MM.1S (cell line): ENCODE measurements around the gene CD1D.

Source experiments
- DNase-seq: peaks from one replicate; pipeline ENCODE4 v3.0.0-alpha.2; 2015
- H2AFZ ChIP-seq: fragments of 300-600 bp; sonication (generic); 2 replicates; pipeline ENCODE4 v1.6.0; 2016; ENCODE audit warnings: antibody characterized with exemption, low read length
- H3F3A ChIP-seq: fragments of 300-600 bp; sonication (generic); 2 replicates; pipeline ENCODE4 v1.6.1; 2016; ENCODE audit warnings: mild to moderate bottlenecking, antibody characterized with exemption, low read length, moderate library complexity, mixed read lengths; ENCODE audit not compliant: insufficient read depth
- H3K27ac ChIP-seq: fragments of 300-600 bp; sonication (generic); 2 replicates; pipeline ENCODE4 v1.5.1; 2016; ENCODE audit warnings: mild to moderate bottlenecking, low read length
- H3K27me3 ChIP-seq: fragments of 300-600 bp; sonication (generic); replicated peaks from 2 replicates; pipeline ENCODE4 v1.6.0; 2016; ENCODE audit warnings: low read length; ENCODE audit not compliant: insufficient read depth
- H3K36me3 ChIP-seq: fragments of 300-600 bp; sonication (generic); replicated peaks from 2 replicates; pipeline ENCODE4 v1.6.1; 2016; ENCODE audit warnings: mild to moderate bottlenecking, low read length, mixed read lengths; ENCODE audit not compliant: insufficient read depth
- H3K4me1 ChIP-seq: fragments of 300-600 bp; sonication (generic); 2 replicates; pipeline ENCODE4 v1.6.1; 2016; ENCODE audit warnings: low read length, mixed read lengths
- H3K4me2 ChIP-seq: fragments of 300-600 bp; sonication (generic); 2 replicates; pipeline ENCODE4 v1.6.0; 2016; ENCODE audit warnings: low read depth, low read length
- H3K4me3 ChIP-seq: fragments of 300-600 bp; sonication (generic); 2 replicates; pipeline ENCODE4 v1.5.1; 2016; ENCODE audit warnings: low read length, mixed read lengths
- H3K79me2 ChIP-seq: fragments of 300-600 bp; sonication (generic); 2 replicates; pipeline ENCODE4 v1.6.1; 2016; ENCODE audit warnings: mixed run types, low read length, mixed read lengths
- H3K9ac ChIP-seq: fragments of 300-600 bp; sonication (generic); 2 replicates; pipeline ENCODE4 v1.6.1; 2016; ENCODE audit warnings: low read length, mixed read lengths
- H3K9me2 ChIP-seq: fragments of 300-600 bp; sonication (generic); replicated peaks from 2 replicates; pipeline ENCODE4 v1.6.1; 2016; ENCODE audit warnings: mild to moderate bottlenecking, low read length, mixed read lengths; ENCODE audit not compliant: insufficient read depth
- H3K9me3 ChIP-seq: fragments of 300-600 bp; sonication (generic); replicated peaks from 2 replicates; pipeline ENCODE4 v1.6.1; 2016; ENCODE audit warnings: mild to moderate bottlenecking, low read length, mixed read lengths; ENCODE audit not compliant: insufficient read depth
- H4K20me1 ChIP-seq: fragments of 300-600 bp; sonication (generic); 2 replicates; pipeline ENCODE4 v1.6.1; 2016; ENCODE audit warnings: mild to moderate bottlenecking, low read length, moderate library complexity, mixed read lengths; ENCODE audit not compliant: insufficient read depth
- CTCF ChIP-seq: fragments of 300-600 bp; sonication (generic); IDR thresholded peaks from 2 replicates; pipeline ENCODE4 v1.5.1; 2016; ENCODE audit warnings: antibody characterized with exemption, low read length, mixed read lengths
- EZH2 ChIP-seq: fragments of 300-600 bp; sonication (generic); optimal IDR thresholded peaks from 2 replicates; pipeline ENCODE3; 2017; ENCODE audit warnings: low read depth, mild to moderate bottlenecking, antibody characterized with exemption, low read length, mixed read lengths
- EZH2phosphoT487 ChIP-seq: fragments of 300-600 bp; sonication (generic); IDR thresholded peaks from 2 replicates; pipeline ENCODE4 v1.6.1; 2018; ENCODE audit warnings: antibody characterized with exemption, low read length

CD1D gene

GRCh38 chr1:158153179-158153578 is 27.5 kb upstream of the CD1D start:
- no peak overlapping the region for H3K9ac ChIP-seq
- DNase-seq: no peak
- TF ChIP-seq EZH2 (no peak), CTCF (no peak), EZH2phosphoT487 (no peak)
- H3K9me2 ChIP-seq: no peaks in the 10 kb centered on the region
- peaks cover 93% of the 10 kb centered on the region for H3K27me3 ChIP-seq
- H3F3A ChIP-seq: no peaks in the 10 kb centered on the region
- no peak overlapping the region for H2AFZ ChIP-seq
- no peaks in the 10 kb centered on the region for H3K36me3 ChIP-seq
- no peaks in the 10 kb centered on the region; the same call in 1 of the 2 replicates for H3K4me1 ChIP-seq
- no peak overlapping the region for H3K4me3 ChIP-seq
- no peaks in the 10 kb centered on the region for H3K79me2 ChIP-seq
- no peak overlapping the region for H3K4me2 ChIP-seq
- no peaks in the 10 kb centered on the region for H3K9me3 ChIP-seq
- no peak overlapping the region for H3K27ac ChIP-seq
- H4K20me1 ChIP-seq: no peaks in the 10 kb centered on the region

- H3K9ac ChIP-seq: no peak overlapping the region
- DNase-seq: no peak
- H3K4me2 ChIP-seq: no peak overlapping the region
- no peak for TF ChIP-seq CTCF
- TF ChIP-seq EZH2: peak; percentile 76
- no peak for TF ChIP-seq EZH2phosphoT487
- no peaks in the 10 kb centered on the region for H3K79me2 ChIP-seq
- H3K27me3 ChIP-seq: peaks cover 93% of the 10 kb centered on the region
- no peak overlapping the region for H3K4me3 ChIP-seq
- no peaks in the 10 kb centered on the region for H3K36me3 ChIP-seq
- no peaks in the 10 kb centered on the region for H3K9me2 ChIP-seq
- H4K20me1 ChIP-seq: no peaks in the 10 kb centered on the region
- no peaks in the 10 kb centered on the region for H3F3A ChIP-seq
- no peaks in the 10 kb centered on the region for H3K9me3 ChIP-seq
- no peaks in the 10 kb centered on the region; the same call in 1 of the 2 replicates for H3K4me1 ChIP-seq
- no peak overlapping the region for H3K27ac ChIP-seq
- H2AFZ ChIP-seq: no peak overlapping the region
Observed at GRCh38 chr1:158153746-158154444, 26.8 kb upstream of the CD1D start.

GRCh38 chr1:158154501-158154900 is 26.2 kb upstream of the CD1D start:
- H3K9me3 ChIP-seq: no peaks in the 10 kb centered on the region
- no peaks in the 10 kb centered on the region for H3K9me2 ChIP-seq
- no peak overlapping the region for H2AFZ ChIP-seq
- no peak overlapping the region for H3K4me3 ChIP-seq
- peaks cover 93% of the 10 kb centered on the region for H3K27me3 ChIP-seq
- no peaks in the 10 kb centered on the region; the same call in 1 of the 2 replicates for H3K4me1 ChIP-seq
- no peaks in the 10 kb centered on the region for H3K36me3 ChIP-seq
- no peaks in the 10 kb centered on the region for H3F3A ChIP-seq
- no peaks in the 10 kb centered on the region for H3K79me2 ChIP-seq
- H3K27ac ChIP-seq: no peak overlapping the region
- no peak overlapping the region for H3K4me2 ChIP-seq
- DNase-seq: no peak
- TF ChIP-seq CTCF (no peak), EZH2 (no peak), EZH2phosphoT487 (no peak)
- no peaks in the 10 kb centered on the region for H4K20me1 ChIP-seq
- no peak overlapping the region for H3K9ac ChIP-seq
